Loucy (cell line): Measurements from ENCODE around the gene AKAP13.

Experiments used
- H2AFZ ChIP-seq: fragments of 200-600 bp; sonication (generic); 2 replicates; pipeline ENCODE4 v1.6.0; 2016; ENCODE audit warnings: antibody characterized with exemption, mild to moderate bottlenecking, low read length, moderate library complexity
- H3F3A ChIP-seq: fragments of 200-600 bp; 2 replicates; pipeline ENCODE4 v1.6.0; 2016; ENCODE audit warnings: antibody characterized with exemption, low read depth, mild to moderate bottlenecking
- H3K27me3 ChIP-seq: fragments of 200-600 bp; sonication (generic); 2 replicates; pipeline ENCODE4 v1.6.1; 2014; ENCODE audit warnings: low read length, mild to moderate bottlenecking; ENCODE audit not compliant: insufficient read depth, poor library complexity, severe bottlenecking
- H3K36me3 ChIP-seq: fragments of 200-600 bp; sonication (generic); 2 replicates; pipeline ENCODE4 v1.6.1; 2016; ENCODE audit warnings: low read length; ENCODE audit not compliant: insufficient read depth
- H3K4me1 ChIP-seq: fragments of 200-600 bp; sonication (generic); 2 replicates; pipeline ENCODE4 v1.5.1; 2014; ENCODE audit warnings: low read length, mild to moderate bottlenecking; ENCODE audit not compliant: insufficient read depth, poor library complexity, severe bottlenecking
- H3K4me2 ChIP-seq: fragments of 200-600 bp; sonication (generic); 2 replicates; pipeline ENCODE4 v1.6.0; 2014; ENCODE audit warnings: antibody characterized with exemption, low read length, low read depth, mild to moderate bottlenecking; ENCODE audit not compliant: poor library complexity, severe bottlenecking
- H3K4me3 ChIP-seq: fragments of 200-600 bp; sonication (generic); 2 replicates; pipeline ENCODE4 v1.5.1; 2014; ENCODE audit warnings: low read length, mild to moderate bottlenecking, mixed read lengths; ENCODE audit not compliant: poor library complexity, severe bottlenecking
- H3K79me2 ChIP-seq: fragments of 200-600 bp; sonication (generic); 2 replicates; pipeline ENCODE4 v1.6.1; 2014; ENCODE audit warnings: low read length; ENCODE audit not compliant: insufficient read depth
- H3K9ac ChIP-seq: fragments of 200-600 bp; sonication (generic); 2 replicates; pipeline ENCODE4 v1.6.0; 2014; ENCODE audit warnings: mild to moderate bottlenecking, low read depth, low read length, moderate library complexity; ENCODE audit not compliant: poor library complexity, severe bottlenecking
- H3K9me2 ChIP-seq: fragments of 200-600 bp; sonication (generic); replicated peaks from 2 replicates; pipeline ENCODE4 v1.6.1; 2016; ENCODE audit warnings: low read depth, low read length, mixed read lengths
- H3K9me3 ChIP-seq: fragments of 200-600 bp; sonication (generic); 2 replicates; pipeline ENCODE4 v1.6.1; 2014; ENCODE audit warnings: mild to moderate bottlenecking, antibody characterized with exemption, low read length, low read depth; ENCODE audit not compliant: insufficient read depth
- H4K20me1 ChIP-seq: fragments of 200-600 bp; sonication (generic); 2 replicates; pipeline ENCODE4 v1.6.0; 2014; ENCODE audit warnings: antibody characterized with exemption, low read length, mild to moderate bottlenecking; ENCODE audit not compliant: insufficient read depth, poor library complexity, severe bottlenecking
- CTCF ChIP-seq: fragments of 200-600 bp; sonication (generic); conservative IDR thresholded peaks from 2 replicates; pipeline ENCODE4 v1.5.1; 2014; ENCODE audit warnings: mild to moderate bottlenecking, antibody characterized with exemption, low read length
- EZH2phosphoT487 ChIP-seq: fragments of 200-600 bp; IDR thresholded peaks from 2 replicates; pipeline ENCODE4 v1.6.1; 2018; ENCODE audit warnings: antibody characterized with exemption, mild to moderate bottlenecking, moderate library complexity, borderline replicate concordance

AKAP13 gene

DNA sequence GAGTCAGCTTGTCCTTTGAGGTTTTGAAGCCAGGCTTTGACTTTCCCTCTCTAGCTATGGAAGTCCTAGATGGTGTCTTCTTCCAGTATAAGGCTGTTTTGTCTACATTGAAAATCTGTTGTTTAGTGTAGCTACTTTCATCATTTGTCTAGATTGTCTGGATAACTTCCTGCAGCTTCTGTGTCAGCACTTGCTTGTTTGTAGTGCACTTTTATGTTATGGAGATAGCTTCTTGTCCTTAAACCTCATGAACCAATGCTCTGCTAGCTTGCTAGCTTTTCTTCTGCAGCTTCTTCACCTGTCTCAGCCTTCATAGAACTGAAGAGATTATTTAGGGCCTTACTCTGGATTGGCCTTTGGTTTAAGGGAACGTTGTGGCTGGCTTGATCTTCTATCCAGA is 43.8 kb downstream of the AKAP13 start:
- Histone ChIP-seq H2AFZ (no peak overlapping the region), H3K4me1 (peaks cover 15% of the 10 kb centered on the region), H3K9me3 (no peaks in the 10 kb centered on the region), H3K4me2 (no peak overlapping the region), H3K27me3 (no peaks in the 10 kb centered on the region), H4K20me1 (no peaks in the 10 kb centered on the region), H3F3A (no peaks in the 10 kb centered on the region), H3K79me2 (peaks cover 18% of the 10 kb centered on the region; the same call in 1 of the 2 replicates), H3K36me3 (no peaks in the 10 kb centered on the region), H3K9ac (no peak overlapping the region), H3K9me2 (no peaks in the 10 kb centered on the region), H3K4me3 (no peak overlapping the region)
- TF ChIP-seq CTCF (no peak), EZH2phosphoT487 (no peak)

DNA sequence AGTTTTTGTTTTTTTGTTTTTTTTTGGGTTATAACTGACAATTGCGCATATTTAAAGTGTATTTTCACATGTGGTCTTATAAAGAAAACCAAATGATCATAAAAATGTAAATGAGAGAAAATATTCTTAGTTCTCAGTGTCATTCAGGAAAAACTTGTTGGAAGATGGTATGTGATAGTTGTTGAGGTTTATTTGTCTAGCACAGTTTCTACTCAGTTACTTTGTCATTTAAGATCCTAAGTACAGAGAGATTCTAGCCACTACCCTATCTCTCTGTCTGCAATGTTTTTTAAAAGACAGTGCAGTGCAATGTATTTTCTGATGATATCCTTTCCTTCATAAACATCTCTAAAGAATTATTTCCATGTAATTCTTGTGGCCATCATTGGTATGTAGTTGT is 46.1 kb downstream of the AKAP13 start:
- Histone ChIP-seq H3K36me3 (no peaks in the 10 kb centered on the region), H3K4me3 (no peak overlapping the region), H3K27me3 (no peaks in the 10 kb centered on the region), H3K4me1 (peaks cover 6% of the 10 kb centered on the region), H3K4me2 (no peak overlapping the region), H3F3A (no peaks in the 10 kb centered on the region), H2AFZ (no peak overlapping the region), H3K9me3 (no peaks in the 10 kb centered on the region), H4K20me1 (no peaks in the 10 kb centered on the region), H3K79me2 (peaks cover 9% of the 10 kb centered on the region), H3K9ac (no peak overlapping the region), H3K9me2 (no peaks in the 10 kb centered on the region)
- no peak for TF ChIP-seq CTCF
- no peak for TF ChIP-seq EZH2phosphoT487

DNA sequence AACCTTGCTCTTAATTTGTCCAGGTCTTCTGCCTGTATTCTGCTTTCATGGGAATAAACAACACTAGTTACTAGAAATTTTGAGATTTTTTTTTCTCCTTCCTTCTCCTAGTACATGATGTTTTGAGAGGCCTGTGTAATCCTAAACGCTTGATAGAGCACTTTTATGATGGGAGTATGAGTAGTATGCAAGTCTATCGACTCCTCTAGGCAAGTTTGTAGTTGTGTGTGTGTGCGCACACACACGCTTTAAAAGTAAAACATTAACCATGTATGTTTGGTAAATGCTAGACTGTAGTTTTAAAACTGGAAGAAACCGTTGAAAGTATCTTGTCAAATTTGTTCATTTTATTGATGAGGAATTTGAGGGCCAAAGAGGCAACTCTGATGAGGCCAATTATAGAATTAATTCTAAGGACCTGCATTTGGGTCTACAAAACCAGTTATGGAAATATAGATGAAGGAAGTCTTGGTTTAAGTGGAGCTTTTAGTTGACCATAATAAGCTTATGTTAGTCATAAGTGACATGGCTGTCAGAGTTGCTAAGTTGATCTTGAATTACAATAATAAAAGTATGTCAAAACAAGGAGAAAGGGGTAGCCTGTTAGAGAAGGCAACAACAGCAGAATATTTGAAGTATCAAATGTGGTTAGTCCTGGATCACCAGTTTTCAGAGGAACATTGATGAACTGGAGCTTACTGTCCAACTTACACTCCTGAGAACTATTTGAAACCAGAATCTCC is 47.1 kb downstream of the AKAP13 start:
- Histone ChIP-seq H3K9me2 (no peaks in the 10 kb centered on the region), H3K4me2 (no peak overlapping the region), H3K9ac (no peak overlapping the region), H3K4me3 (no peak overlapping the region), H4K20me1 (no peaks in the 10 kb centered on the region), H3K36me3 (no peaks in the 10 kb centered on the region), H3K9me3 (no peaks in the 10 kb centered on the region), H3F3A (no peaks in the 10 kb centered on the region), H3K27me3 (no peaks in the 10 kb centered on the region), H3K4me1 (no peaks in the 10 kb centered on the region), H3K79me2 (peaks cover 3% of the 10 kb centered on the region; the same call in 1 of the 2 replicates), H2AFZ (no peak overlapping the region)
- no peak for TF ChIP-seq CTCF
- TF ChIP-seq EZH2phosphoT487 = no peak
